G401.6 (cell line): ENCODE measurements around the gene ROBO1.
"Not testable (repeated sequence)": the region's sequence is repeated elsewhere in the genome, so short reads cannot be mapped to it uniquely, and the experiment has no call there.

Source experiments
- FAIRE-seq: peaks from 2 replicates; lab custom pipeline; 2012; peaks lifted over from hg19 to GRCh38; lab: Jason Lieb, UNC

Gene ROBO1

GRCh38 chr3:78792212-78792611, 975.6 kb downstream of the ROBO1 start:
- FAIRE-seq: no peak

GRCh38 chr3:78791753-78792152, 976.0 kb downstream of the ROBO1 start:
- no peak for FAIRE-seq

- FAIRE-seq: no peak
Measured at GRCh38 chr3:78788839-78789238, 979.0 kb downstream of the ROBO1 start.

GRCh38 chr3:78785004-78785403, 982.8 kb downstream of the ROBO1 start:
- FAIRE-seq: no peak

GRCh38 chr3:78781351-78781750, 986.4 kb downstream of the ROBO1 start:
- no peak for FAIRE-seq

GRCh38 chr3:78765671-78766485, 1001.9 kb downstream of the ROBO1 start:
- FAIRE-seq: no peak

GRCh38 chr3:78764634-78765033, 1003.2 kb downstream of the ROBO1 start:
- FAIRE-seq: no peak

- no peak for FAIRE-seq
Measured at GRCh38 chr3:78762121-78762520, 1005.7 kb downstream of the ROBO1 start.

- FAIRE-seq: no peak
Measured at GRCh38 chr3:78761126-78761525, 1006.7 kb downstream of the ROBO1 start.

- no peak for FAIRE-seq
Measured at GRCh38 chr3:78757731-78758130, 1010.1 kb downstream of the ROBO1 start.

- FAIRE-seq: no peak
Measured at GRCh38 chr3:78754066-78754743, 1013.6 kb downstream of the ROBO1 start.

- no peak for FAIRE-seq
Measured at GRCh38 chr3:78751266-78751665, 1016.5 kb downstream of the ROBO1 start.

- not testable (repeated sequence) for FAIRE-seq
Measured at GRCh38 chr3:78750291-78750690, 1017.5 kb downstream of the ROBO1 start.

GRCh38 chr3:78749056-78749455, 1018.7 kb downstream of the ROBO1 start:
- FAIRE-seq: no peak

GRCh38 chr3:78745847-78746246, 1022.0 kb downstream of the ROBO1 start:
- no peak for FAIRE-seq

GRCh38 chr3:78742491-78742890, 1025.3 kb downstream of the ROBO1 start:
- FAIRE-seq: no peak

GRCh38 chr3:78742041-78742440, 1025.8 kb downstream of the ROBO1 start:
- no peak for FAIRE-seq

GRCh38 chr3:78741066-78741645, 1026.6 kb downstream of the ROBO1 start:
- no peak for FAIRE-seq

- FAIRE-seq: no peak
Measured at GRCh38 chr3:78738833-78739232, 1029.0 kb downstream of the ROBO1 start.

GRCh38 chr3:78737988-78738387, 1029.8 kb downstream of the ROBO1 start:
- FAIRE-seq: no peak

- FAIRE-seq: no peak
Measured at GRCh38 chr3:78736863-78737262, 1030.9 kb downstream of the ROBO1 start.

GRCh38 chr3:78734048-78734637, 1033.7 kb downstream of the ROBO1 start:
- FAIRE-seq: no peak

GRCh38 chr3:78732893-78733292, 1034.9 kb downstream of the ROBO1 start:
- no peak for FAIRE-seq
